Spleen (tissue), 11 donors: ENCODE measurements around the gene ERAP2. TPM values are rescaled to one million over a fixed set of nuclear protein-coding genes. Genes with fewer than 3 reads are reported as not detected.

Experiments used
- DNase-seq: peaks from one replicate; pipeline ENCODE4 v3.0.0-alpha.2; 2020
- H3K27ac ChIP-seq, 8 donors: fragments of 200-600 bp; sonication (generic) in 7 of 8; 1 replicate in 4 of 8; 2 replicates in 4 of 8; pipeline versions ENCODE4 v1.5.0 to v1.8.0; 2016 to 2021; ENCODE audit warnings: inconsistent platforms in 4 of 8, mild to moderate bottlenecking in 4 of 8, moderate library complexity in 1 of 8
- H3K27me3 ChIP-seq, 7 donors: fragments of 200-600 bp; sonication (generic) in 6 of 7; replicated peaks in 1 of 7; 1 replicate in 4 of 7; 2 replicates in 3 of 7; pipeline versions ENCODE4 v1.5.0 to v1.8.0; 2016 to 2021; ENCODE audit warnings: inconsistent platforms in 3 of 7, mild to moderate bottlenecking in 1 of 7
- H3K36me3 ChIP-seq, 6 donors: fragments of 200-600 bp; sonication (generic) in 5 of 6; 1 replicate in 4 of 6; 2 replicates in 2 of 6; pipeline versions ENCODE4 v1.5.0 to v1.8.0; 2016 to 2021; ENCODE audit warnings: inconsistent platforms in 2 of 6
- H3K4me1 ChIP-seq, 6 donors: fragments of 200-600 bp; sonication (generic) in 5 of 6; 1 replicate in 3 of 6; 2 replicates in 3 of 6; pipeline versions ENCODE4 v1.5.0 to v1.8.0; 2016 to 2021; ENCODE audit warnings: inconsistent platforms in 3 of 6
- H3K4me3 ChIP-seq, 8 donors: fragments of 200-600 bp; sonication (generic) in 7 of 8; 1 replicate in 4 of 8; 2 replicates in 4 of 8; pipeline versions ENCODE4 v1.5.0 to v1.8.0; 2016 to 2021; ENCODE audit warnings: inconsistent platforms in 4 of 8, mild to moderate bottlenecking in 4 of 8, moderate library complexity in 2 of 8
- H3K9me3 ChIP-seq, 8 donors: fragments of 200-600 bp; sonication (generic) in 7 of 8; 1 replicate in 4 of 8; 2 replicates in 4 of 8; pipeline versions ENCODE4 v1.5.0 to v1.8.0; 2016 to 2021; ENCODE audit warnings: inconsistent platforms in 4 of 8
- POLR2A ChIP-seq, 3 donors: fragments of 450-650 bp; IDR thresholded peaks; one replicate each; pipeline ENCODE4 v1.5.1; 2017; ENCODE audit warnings: antibody characterized with exemption in 3 of 3, mild to moderate bottlenecking in 1 of 3
- POLR2AphosphoS5 ChIP-seq, 3 donors: sonication (generic); formaldehyde crosslinking; IDR thresholded peaks; one replicate each; pipeline ENCODE4 v1.5.1; 2017; ENCODE audit warnings: antibody characterized with exemption in 3 of 3
- WGBS, 5 donors: extraction: QIAGEN DNeasy Blood & Tissue Kit in 3 of 5; methylation state at CpG; one replicate each; pipeline versions ENCODE4 v1.1.5 to v1.1.7; 2013 to 2018; 5-methylcytosine and 5-hydroxymethylcytosine counted together
- intact Hi-C: fragments of 100-400 bp; cut with DNase I; formaldehyde crosslinking; loops from one replicate; pipeline ENCODE4 v1.15.0; 2023; ENCODE audit warnings: low total_unique reads
- polyA plus RNA-seq, 3 donors: library from polyadenylated mRNA; stranded (reverse); fragments of 200-250 nt; gene quantifications; one replicate each; pipeline ENCODE4 v1.2.1, GENCODE V29; 2013
- total RNA-seq, 7 donors: library from RNA; depleted of rRNA in 3 of 7; stranded (reverse); fragments of >200 nt in 3 of 7; fragmentation: NEBNext Ultra II Directional in 4 of 7; extraction: Animal tissue kit (Norgen Biotek cat#: 25700) in 4 of 7; gene quantifications; one replicate each; pipeline versions ENCODE4 v1.1.0 to v1.2.1, GENCODE V29; 2016 to 2021
- TF ChIP-seq, protein P1 (sequence below), 11 experiments: fragments of 200-600 bp in 7 of 11; fragments of 450-650 bp in 4 of 11; sonication (generic) in 4 of 11; IDR thresholded peaks in 8 of 11; conservative IDR thresholded peaks in 3 of 11; 1 replicate in 7 of 11; 2 replicates in 4 of 11; pipeline versions ENCODE4 v1.4.0 to v1.8.0; 2016 to 2021; ENCODE audit warnings: antibody characterized with exemption in 11 of 11, inconsistent platforms in 4 of 11, mild to moderate bottlenecking in 1 of 11
- donor health status: healthy with polysubstance abuse.
- donor health status: DM: no; HTN: no; CAD: no; lungs with moderate emphysema.
- donor health status: DM: no; HTN: no; CAD: no.
- donor health status: Bipolar disorder and iron deficiency.
- donor health status: healthy.
- donor health status: DM: no; HTN: no; CAD: no.
- donor health status: DM: yes; HTN: yes; CAD: no.

Gene ERAP2
- total and polyA plus RNA-seq, 10 donors = 10.6 to 91.8 (median 56.6) TPM

DNA sequence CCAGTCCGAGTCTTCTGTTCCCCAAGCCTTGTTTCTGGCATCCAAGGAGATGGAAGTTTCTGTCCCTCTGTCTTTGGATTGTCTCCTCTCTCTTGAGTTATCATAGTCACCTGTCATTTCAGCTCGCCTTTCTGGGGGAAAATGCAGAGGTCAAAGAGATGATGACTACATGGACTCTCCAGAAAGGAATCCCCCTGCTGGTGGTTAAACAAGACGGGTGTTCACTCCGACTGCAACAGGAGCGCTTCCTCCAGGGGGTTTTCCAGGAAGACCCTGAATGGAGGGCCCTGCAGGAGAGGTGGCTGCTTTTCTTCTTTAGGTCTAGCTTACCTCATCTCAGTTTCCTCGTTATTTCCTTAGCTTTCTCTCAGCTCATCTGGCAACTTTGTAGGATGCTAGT, 25.1 kb downstream of the ERAP2 start:
- no peaks in the 10 kb centered on the region for H3K27me3 ChIP-seq
- 75 to 93% (median 86%) methylated on average over 6 of the region's 6 CpGs for WGBS, 5 donors
- peaks cover 0 to 29% (median 14%) of the 10 kb centered on the region in 6 donors for H3K4me1 ChIP-seq
- H3K9me3 ChIP-seq = no peaks in the 10 kb centered on the region
- H3K27ac ChIP-seq = no peak overlapping the region
- intact Hi-C loops = loop anchor here (10.0 kb wide), 1 partner anchor 127 kb away; no protein-coding TSS in a partner anchor
- no peak for DNase-seq
- H3K36me3 ChIP-seq = peaks cover 0 to 100% (median 66%) of the 10 kb centered on the region in 6 donors
- no peak for TF ChIP-seq POLR2AphosphoS5 (IDR thresholded peaks at IDR 0.05)
- TF ChIP-seq POLR2A (IDR thresholded peaks at IDR 0.05) = no peak
- TF ChIP-seq, protein P1, sequence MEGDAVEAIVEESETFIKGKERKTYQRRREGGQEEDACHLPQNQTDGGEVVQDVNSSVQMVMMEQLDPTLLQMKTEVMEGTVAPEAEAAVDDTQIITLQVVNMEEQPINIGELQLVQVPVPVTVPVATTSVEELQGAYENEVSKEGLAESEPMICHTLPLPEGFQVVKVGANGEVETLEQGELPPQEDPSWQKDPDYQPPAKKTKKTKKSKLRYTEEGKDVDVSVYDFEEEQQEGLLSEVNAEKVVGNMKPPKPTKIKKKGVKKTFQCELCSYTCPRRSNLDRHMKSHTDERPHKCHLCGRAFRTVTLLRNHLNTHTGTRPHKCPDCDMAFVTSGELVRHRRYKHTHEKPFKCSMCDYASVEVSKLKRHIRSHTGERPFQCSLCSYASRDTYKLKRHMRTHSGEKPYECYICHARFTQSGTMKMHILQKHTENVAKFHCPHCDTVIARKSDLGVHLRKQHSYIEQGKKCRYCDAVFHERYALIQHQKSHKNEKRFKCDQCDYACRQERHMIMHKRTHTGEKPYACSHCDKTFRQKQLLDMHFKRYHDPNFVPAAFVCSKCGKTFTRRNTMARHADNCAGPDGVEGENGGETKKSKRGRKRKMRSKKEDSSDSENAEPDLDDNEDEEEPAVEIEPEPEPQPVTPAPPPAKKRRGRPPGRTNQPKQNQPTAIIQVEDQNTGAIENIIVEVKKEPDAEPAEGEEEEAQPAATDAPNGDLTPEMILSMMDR (IDR thresholded peaks at IDR 0.05 in 8 of 11, conservative IDR thresholded peaks at IDR 0.05 in 3 of 11) = no peak
- H3K4me3 ChIP-seq = no peak overlapping the region

DNA sequence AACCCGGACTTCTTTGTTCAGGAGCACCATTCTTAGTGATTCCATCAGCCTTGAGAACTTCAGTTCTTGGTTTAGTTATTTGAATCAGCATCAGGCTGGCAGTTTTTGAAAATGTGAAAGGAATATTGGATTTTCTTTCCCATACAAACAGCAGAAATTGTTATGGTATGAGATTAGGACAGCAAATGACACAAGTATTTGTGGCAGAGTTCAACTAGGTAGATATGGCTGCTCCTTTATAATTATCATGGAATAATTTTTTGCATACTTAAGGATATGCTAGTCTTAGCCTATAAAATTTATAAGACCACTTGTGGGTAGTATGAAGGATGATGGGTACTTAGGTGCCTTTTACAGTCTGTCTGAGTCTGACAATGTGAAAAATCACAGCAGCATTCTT, 25.5 kb downstream of the ERAP2 start:
- H3K4me1 ChIP-seq = peaks cover 0 to 25% (median 11%) of the 10 kb centered on the region in 6 donors
- no peaks in the 10 kb centered on the region for H3K27me3 ChIP-seq
- WGBS, 5 donors = 90 to 97% (median 94%) methylated on average over 1 of the region's 1 CpG
- H3K36me3 ChIP-seq = peaks cover 0 to 100% (median 67%) of the 10 kb centered on the region in 6 donors
- intact Hi-C loops = loop anchor here (10.0 kb wide), 1 partner anchor 127 kb away; no protein-coding TSS in a partner anchor
- no peak for TF ChIP-seq POLR2A (IDR thresholded peaks at IDR 0.05)
- TF ChIP-seq, protein P1 (IDR thresholded peaks at IDR 0.05 in 8 of 11, conservative IDR thresholded peaks at IDR 0.05 in 3 of 11) = no peak
- TF ChIP-seq POLR2AphosphoS5 (IDR thresholded peaks at IDR 0.05) = no peak
- H3K4me3 ChIP-seq = no peak overlapping the region
- no peak overlapping the region for H3K27ac ChIP-seq
- DNase-seq = no peak
- no peaks in the 10 kb centered on the region for H3K9me3 ChIP-seq

GRCh38 chr5:96902876-96903275, 26.6 kb downstream of the ERAP2 start:
- Histone ChIP-seq H3K4me3 (no peak overlapping the region), H3K9me3 (no peaks in the 10 kb centered on the region), H3K36me3 (peaks cover 0 to 100% (median 64%) of the 10 kb centered on the region in 6 donors), H3K4me1 (peaks cover 0 to 14% (median 3%) of the 10 kb centered on the region in 6 donors), H3K27me3 (no peaks in the 10 kb centered on the region), H3K27ac (no peak overlapping the region)
- intact Hi-C loops = loop anchor here (10.0 kb wide), 1 partner anchor 128 kb away; no protein-coding TSS in a partner anchor
- TF ChIP-seq POLR2AphosphoS5 (IDR thresholded peaks at IDR 0.05) = no peak
- 83 to 97% (median 97%) methylated on average over 3 of the region's 3 CpGs for WGBS, 5 donors
- no peak for DNase-seq

GRCh38 chr5:96903300-96903699, 27.0 kb downstream of the ERAP2 start:
- 90 to 97% (median 92%) methylated on average over 2 of the region's 2 CpGs for WGBS, 5 donors
- intact Hi-C loops = loop anchor here (10.0 kb wide), 1 partner anchor 128 kb away; no protein-coding TSS in a partner anchor
- H3K36me3 ChIP-seq = peaks cover 0 to 100% (median 64%) of the 10 kb centered on the region in 6 donors

More at GRCh38 chr5:96903300-96903699, 27.0 kb downstream of the ERAP2 start:
- TF ChIP-seq POLR2AphosphoS5 (IDR thresholded peaks at IDR 0.05) (no peak), POLR2A (IDR thresholded peaks at IDR 0.05) (no peak)
- TF ChIP-seq, protein P1 (IDR thresholded peaks at IDR 0.05 in 8 of 11, conservative IDR thresholded peaks at IDR 0.05 in 3 of 11) = no peak
- Histone ChIP-seq H3K27ac (peak overlapping the region in 2 of 8 donors; percentile 14 to 19), H3K4me3 (no peak overlapping the region), H3K4me1 (peaks cover 0 to 10% (median 3%) of the 10 kb centered on the region in 6 donors), H3K9me3 (no peaks in the 10 kb centered on the region), H3K27me3 (no peaks in the 10 kb centered on the region)
- no peak for DNase-seq
